Neural cell (in vitro differentiated cells): ENCODE results near the gene KITLG.

ENCODE experiments used
- CTCF ChIP-seq: fragments of 450-650 bp; IDR thresholded peaks from 2 replicates; pipeline ENCODE4 v1.5.1; 2014; ENCODE audit warnings: antibody characterized with exemption, mild to moderate bottlenecking, moderate library complexity; ENCODE audit not compliant: poor library complexity, severe bottlenecking
- EP300 ChIP-seq: fragments of 450-650 bp; conservative IDR thresholded peaks from 2 replicates; pipeline ENCODE4 v1.6.1; 2014; ENCODE audit warnings: antibody characterized with exemption, mild to moderate bottlenecking, moderate library complexity; ENCODE audit not compliant: poor library complexity, severe bottlenecking
- EZH2 ChIP-seq: fragments of 200-600, 300-800 bp; shearing (Covaris generic), sonication (generic); IDR thresholded peaks from 2 replicates; pipeline ENCODE4 v1.6.1; 2014; ENCODE audit warnings: antibody characterized with exemption, low read length, borderline replicate concordance, mild to moderate bottlenecking; ENCODE audit not compliant: insufficient read depth, poor library complexity, severe bottlenecking
- POLR2AphosphoS5 ChIP-seq: IDR thresholded peaks from 2 replicates; pipeline ENCODE4 v1.6.1; 2012
- RAD21 ChIP-seq: fragments of 450-650 bp; conservative IDR thresholded peaks from 2 replicates; pipeline ENCODE4 v1.6.1; 2014; ENCODE audit warnings: antibody characterized with exemption, mild to moderate bottlenecking, moderate library complexity
- REST ChIP-seq: IDR thresholded peaks from 2 replicates; pipeline ENCODE4 v1.6.1; 2012; ENCODE audit warnings: borderline replicate concordance
- SMC3 ChIP-seq: fragments of 450-650 bp; conservative IDR thresholded peaks from 2 replicates; pipeline ENCODE4 v1.6.1; 2014; ENCODE audit warnings: antibody characterized with exemption, mild to moderate bottlenecking, moderate library complexity; ENCODE audit not compliant: poor library complexity
- TAF1 ChIP-seq: IDR thresholded peaks from 2 replicates; pipeline ENCODE4 v1.6.1; 2012; ENCODE audit warnings: low read depth

- TF ChIP-seq CTCF: no peak
- no peak for TF ChIP-seq EZH2
- TF ChIP-seq RAD21: no peak
- TF ChIP-seq POLR2AphosphoS5: no peak
- TF ChIP-seq EP300: no peak
- no peak for TF ChIP-seq TAF1
- TF ChIP-seq REST: no peak
- TF ChIP-seq SMC3: no peak
Measured at GRCh38 chr12:88490425-88490824, 89.8 kb downstream of the KITLG start.
